Measurements from ENCODE around the gene SLX4IP. TPM values are rescaled to one million over a fixed set of nuclear protein-coding genes. Genes with fewer than 3 reads are reported as not detected.

The SLX4IP gene
- total RNA-seq, 4 donors from 2014 or later, result 3.4 to 6.3 (median 3.9) TPM

DNA sequence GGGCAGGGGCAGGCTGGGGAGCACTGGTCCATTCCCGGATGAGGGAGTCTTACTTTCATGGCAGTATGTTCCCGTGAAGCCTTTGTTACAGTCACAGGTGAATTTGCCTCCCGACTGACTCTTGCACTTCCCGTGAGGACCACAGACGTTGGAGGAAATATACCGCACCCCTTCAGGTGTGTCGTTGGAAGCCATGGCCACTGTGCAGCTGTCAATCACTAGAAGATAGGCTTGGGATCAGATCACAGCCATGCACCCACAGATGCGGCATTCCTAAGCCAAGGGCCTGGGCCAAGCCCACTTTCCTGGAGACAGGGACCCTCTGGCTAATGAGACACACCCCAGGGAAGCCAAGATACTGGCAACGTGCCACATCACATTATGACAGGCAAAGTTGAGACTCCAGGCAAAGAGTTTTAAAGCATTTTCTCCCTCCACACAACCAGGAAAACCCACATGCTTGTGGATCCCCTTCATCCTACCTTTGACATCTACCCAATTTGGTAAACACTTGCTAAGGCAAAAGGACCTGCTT lies 211.8 kb downstream of the SLX4IP start:
- DNase-seq, result no peak
- H3K9me3 ChIP-seq, result no peaks in the 10 kb centered on the region
- TF ChIP-seq, protein P1, sequence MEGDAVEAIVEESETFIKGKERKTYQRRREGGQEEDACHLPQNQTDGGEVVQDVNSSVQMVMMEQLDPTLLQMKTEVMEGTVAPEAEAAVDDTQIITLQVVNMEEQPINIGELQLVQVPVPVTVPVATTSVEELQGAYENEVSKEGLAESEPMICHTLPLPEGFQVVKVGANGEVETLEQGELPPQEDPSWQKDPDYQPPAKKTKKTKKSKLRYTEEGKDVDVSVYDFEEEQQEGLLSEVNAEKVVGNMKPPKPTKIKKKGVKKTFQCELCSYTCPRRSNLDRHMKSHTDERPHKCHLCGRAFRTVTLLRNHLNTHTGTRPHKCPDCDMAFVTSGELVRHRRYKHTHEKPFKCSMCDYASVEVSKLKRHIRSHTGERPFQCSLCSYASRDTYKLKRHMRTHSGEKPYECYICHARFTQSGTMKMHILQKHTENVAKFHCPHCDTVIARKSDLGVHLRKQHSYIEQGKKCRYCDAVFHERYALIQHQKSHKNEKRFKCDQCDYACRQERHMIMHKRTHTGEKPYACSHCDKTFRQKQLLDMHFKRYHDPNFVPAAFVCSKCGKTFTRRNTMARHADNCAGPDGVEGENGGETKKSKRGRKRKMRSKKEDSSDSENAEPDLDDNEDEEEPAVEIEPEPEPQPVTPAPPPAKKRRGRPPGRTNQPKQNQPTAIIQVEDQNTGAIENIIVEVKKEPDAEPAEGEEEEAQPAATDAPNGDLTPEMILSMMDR (IDR thresholded peaks at IDR 0.05), result no peak
- no peak for TF ChIP-seq POLR2A (IDR thresholded peaks at IDR 0.05)
- intact Hi-C loops (cut with DNase I), result no loop called here
- 71 to 81% methylated on average over 3 to 4 of the region's 9 CpGs for WGBS, 2 donors
- H3K36me3 ChIP-seq, result peaks cover 73 to 100% (median 91%) of the 10 kb centered on the region in 3 donors
- no peaks in the 10 kb centered on the region for H3K27me3 ChIP-seq
- H3K27ac ChIP-seq, result peak overlapping the region; percentile 45 to 99 (median 80)
- H3K4me1 ChIP-seq, result peaks cover 9 to 100% (median 61%) of the 10 kb centered on the region in 3 donors
- no peak overlapping the region for H3K4me3 ChIP-seq

DNA sequence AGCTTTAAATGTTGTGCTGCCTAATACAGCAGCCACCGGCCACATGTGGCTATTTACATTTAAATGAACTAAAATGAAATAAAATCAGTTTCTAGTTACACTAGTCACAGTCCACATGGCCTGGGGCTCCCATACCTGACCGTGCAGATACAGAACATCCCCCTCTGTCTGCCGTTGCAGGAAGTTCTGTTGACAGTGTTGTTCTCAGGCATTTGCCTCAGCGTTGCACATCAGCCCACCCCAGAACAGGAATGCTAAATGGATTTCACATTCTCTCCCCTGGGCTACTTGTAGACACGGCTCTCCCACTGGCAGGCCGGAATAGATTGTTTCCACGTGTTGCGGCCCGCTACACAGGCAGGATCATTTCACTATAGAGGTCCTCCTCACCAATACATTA lies 212.4 kb downstream of the SLX4IP start:
- H3K27me3 ChIP-seq, result no peaks in the 10 kb centered on the region
- H3K27ac ChIP-seq, result peak overlapping the region; percentile 45 to 99 (median 80)
- peaks cover 7 to 100% (median 66%) of the 10 kb centered on the region in 3 donors for H3K4me1 ChIP-seq
- no peak overlapping the region for H3K4me3 ChIP-seq
- intact Hi-C loops (cut with DNase I), result no loop called here
- DNase-seq, result no peak
- TF ChIP-seq, protein P1 (IDR thresholded peaks at IDR 0.05), result peak in 4 of 6 experiments; percentile 23 to 57 (median 36)
- TF ChIP-seq POLR2A (IDR thresholded peaks at IDR 0.05), result no peak
- H3K9me3 ChIP-seq, result no peaks in the 10 kb centered on the region
- peaks cover 68 to 100% (median 87%) of the 10 kb centered on the region in 3 donors for H3K36me3 ChIP-seq
- 32 to 54% methylated on average over 5 to 6 of the region's 9 CpGs for WGBS, 2 donors

DNA sequence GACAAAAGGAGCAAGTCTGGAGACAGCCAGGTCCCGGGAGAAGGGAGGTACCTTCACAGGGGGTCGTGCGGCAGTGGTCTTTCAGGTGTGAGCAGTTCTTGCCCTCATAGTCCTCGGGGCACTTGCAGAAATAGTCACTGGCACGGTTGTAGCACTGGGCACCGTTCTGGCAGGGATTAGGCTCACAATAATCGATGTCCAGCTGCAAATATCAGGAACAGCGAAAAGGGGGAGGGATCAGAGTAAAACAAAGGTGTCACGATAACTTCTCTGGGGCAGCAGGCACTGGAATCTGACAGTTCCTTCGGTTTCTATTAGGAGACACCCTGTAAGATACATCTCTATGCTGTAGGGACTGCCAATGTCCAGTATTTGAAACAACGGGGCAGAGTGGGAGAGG lies 212.8 kb downstream of the SLX4IP start:
- no peaks in the 10 kb centered on the region for H3K27me3 ChIP-seq
- TF ChIP-seq, protein P1 (IDR thresholded peaks at IDR 0.05), result no peak
- no peak for TF ChIP-seq POLR2A (IDR thresholded peaks at IDR 0.05)
- intact Hi-C loops (cut with DNase I), result no loop called here
- peaks cover 11 to 100% (median 70%) of the 10 kb centered on the region in 3 donors for H3K4me1 ChIP-seq
- 58 to 66% methylated on average over 11 of the region's 11 CpGs for WGBS, 2 donors
- H3K36me3 ChIP-seq, result peaks cover 64 to 100% (median 83%) of the 10 kb centered on the region in 3 donors
- H3K9me3 ChIP-seq, result no peaks in the 10 kb centered on the region
- DNase-seq, result no peak
- H3K27ac ChIP-seq, result peak overlapping the region; percentile 45 to 99 (median 80)
- H3K4me3 ChIP-seq, result no peak overlapping the region

DNA sequence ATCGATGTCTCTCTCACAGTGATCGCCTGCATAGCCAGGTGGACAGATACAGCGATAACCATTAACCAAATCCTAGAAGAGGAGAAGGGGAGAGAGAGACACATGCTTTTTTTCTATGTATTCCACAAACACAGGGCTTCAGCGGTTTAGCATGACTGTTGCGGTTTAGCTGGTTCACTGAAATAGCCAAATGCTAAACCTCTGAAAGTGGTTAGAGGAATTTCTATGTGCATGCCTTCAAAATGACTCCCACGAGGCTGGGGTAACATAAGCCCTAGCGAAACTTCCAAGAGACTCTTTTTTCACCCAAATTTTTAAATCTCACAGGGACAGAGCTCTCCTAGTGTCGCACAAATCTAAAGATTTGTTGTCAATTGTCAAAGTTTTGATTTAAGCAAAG lies 213.5 kb downstream of the SLX4IP start:
- 66 to 79% methylated on average over 6 to 8 of the region's 8 CpGs for WGBS, 2 donors
- H3K36me3 ChIP-seq, result peaks cover 58 to 100% (median 75%) of the 10 kb centered on the region in 3 donors
- H3K27me3 ChIP-seq, result no peaks in the 10 kb centered on the region
- no peak overlapping the region for H3K4me3 ChIP-seq
- intact Hi-C loops (cut with DNase I), result no loop called here
- no peaks in the 10 kb centered on the region for H3K9me3 ChIP-seq
- no peak for TF ChIP-seq POLR2A (IDR thresholded peaks at IDR 0.05)
- TF ChIP-seq, protein P1 (IDR thresholded peaks at IDR 0.05), result no peak
- H3K4me1 ChIP-seq, result peaks cover 19 to 100% (median 71%) of the 10 kb centered on the region in 3 donors
- DNase-seq, result no peak
- peak overlapping the region; percentile 45 to 99 (median 80) for H3K27ac ChIP-seq

DNA sequence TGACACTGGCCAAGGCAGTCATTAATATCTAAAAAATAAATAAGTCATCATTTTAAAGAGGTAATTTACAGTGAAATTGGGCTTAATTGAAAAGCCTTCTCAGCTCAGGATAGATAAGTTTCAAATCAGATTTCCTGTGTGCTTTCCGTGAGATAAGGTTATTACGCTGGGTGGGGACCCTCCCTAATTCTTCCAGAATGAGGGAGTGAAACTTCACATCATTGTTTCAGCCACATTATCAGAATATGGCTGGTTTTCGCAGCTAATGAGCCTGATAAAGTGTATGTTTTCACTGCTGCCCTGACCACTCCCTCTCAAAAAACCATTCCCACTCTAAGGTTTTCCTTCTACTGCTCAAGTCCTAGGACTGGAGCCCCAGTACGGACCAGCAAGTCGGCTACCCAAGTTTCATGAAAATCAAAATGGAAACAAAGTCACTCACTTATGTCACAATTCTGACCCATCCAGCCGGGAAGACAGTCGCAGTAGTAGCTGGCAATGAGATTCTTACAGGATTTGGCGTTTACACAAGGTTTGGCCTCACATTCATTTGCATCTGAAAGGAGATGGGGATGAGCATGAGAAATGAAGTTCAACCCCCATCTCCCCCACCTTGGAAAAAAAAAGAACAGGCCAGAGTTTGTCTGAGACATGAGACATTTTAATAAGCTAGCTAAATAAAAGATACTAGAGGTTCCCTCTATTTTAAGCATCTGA lies 214.1 kb downstream of the SLX4IP start:
- H3K4me1 ChIP-seq, result peaks cover 23 to 100% (median 71%) of the 10 kb centered on the region in 3 donors
- DNase-seq, result no peak
- H3K4me3 ChIP-seq, result no peak overlapping the region
- H3K36me3 ChIP-seq, result peaks cover 53 to 99% (median 70%) of the 10 kb centered on the region in 3 donors
- peak overlapping the region; percentile 16 to 99 (median 80) for H3K27ac ChIP-seq
- H3K27me3 ChIP-seq, result no peaks in the 10 kb centered on the region
- intact Hi-C loops (cut with DNase I), result no loop called here
- 69 to 72% methylated on average over 8 of the region's 8 CpGs for WGBS, 2 donors
- no peaks in the 10 kb centered on the region for H3K9me3 ChIP-seq
- no peak for TF ChIP-seq POLR2A (IDR thresholded peaks at IDR 0.05)
- TF ChIP-seq, protein P1 (IDR thresholded peaks at IDR 0.05), result no peak

Measured in esophagus squamous epithelium (tissue), 5 donors.